Neuronal stem cell (in vitro differentiated cells): Measurements from ENCODE around the gene TNK1.
"Not testable (repeated sequence)": the region's sequence is repeated elsewhere in the genome, so short reads cannot be mapped to it uniquely, and the experiment has no call there.

Experiments used
- DNase-seq: peaks from one replicate; pipeline ENCODE4 v3.0.0-alpha.2; 2013; ENCODE audit warnings: low spot score
- H2AFZ ChIP-seq: one replicate; pipeline ENCODE4 v1.6.1; 2013; ENCODE audit warnings: mild to moderate bottlenecking, low read length, inconsistent platforms
- H2AK5ac ChIP-seq: 2 replicates; pipeline ENCODE4 v1.6.1; 2013; ENCODE audit warnings: low read depth, mild to moderate bottlenecking, inconsistent platforms, low read length, moderate library complexity, mixed read lengths
- H2BK120ac ChIP-seq: 2 replicates; pipeline ENCODE4 v1.6.1; 2013; ENCODE audit warnings: low read depth, mild to moderate bottlenecking, inconsistent platforms, low read length, moderate library complexity, mixed read lengths
- H2BK12ac ChIP-seq: one replicate; pipeline ENCODE4 v1.6.1; 2013; ENCODE audit warnings: low read length, inconsistent platforms
- H2BK15ac ChIP-seq: 2 replicates; pipeline ENCODE4 v1.6.1; 2013; ENCODE audit warnings: mild to moderate bottlenecking, low read length, inconsistent platforms, mixed read lengths
- H2BK5ac ChIP-seq: one replicate; pipeline ENCODE4 v1.6.1; 2013; ENCODE audit warnings: inconsistent platforms, mild to moderate bottlenecking, low read length, moderate library complexity
- H3K14ac ChIP-seq: one replicate; pipeline ENCODE4 v1.6.1; 2013; ENCODE audit warnings: low read length, inconsistent platforms
- H3K18ac ChIP-seq: 2 replicates; pipeline ENCODE4 v1.6.1; 2013; ENCODE audit warnings: low read length, inconsistent platforms
- H3K23ac ChIP-seq: 2 replicates; pipeline ENCODE4 v1.6.1; 2013; ENCODE audit warnings: low read depth, mild to moderate bottlenecking, mixed read lengths, low read length, inconsistent platforms; ENCODE audit not compliant: poor library complexity
- H3K27ac ChIP-seq: replicated peaks from 3 replicates; pipeline ENCODE4 v1.5.1; 2013; ENCODE audit warnings: low read length, inconsistent platforms
- H3K27me3 ChIP-seq, 3 experiments: 2 replicates each; pipeline ENCODE4 v1.6.1; 2013; ENCODE audit warnings: low read length in 3 of 3, mild to moderate bottlenecking in 2 of 3, inconsistent platforms in 1 of 3, low read depth in 1 of 3, mixed read lengths in 1 of 3, moderate library complexity in 1 of 3; ENCODE audit not compliant: control insufficient read depth in 3 of 3, insufficient read depth in 3 of 3
- H3K36me3 ChIP-seq, 2 donors: replicated peaks in 1 of 2; 2 replicates each; pipeline ENCODE4 v1.6.1; 2013; ENCODE audit warnings: low read length in 2 of 2; ENCODE audit not compliant: control insufficient read depth in 2 of 2, insufficient read depth in 2 of 2
- H3K4ac ChIP-seq: 2 replicates; pipeline ENCODE4 v1.6.1; 2013; ENCODE audit warnings: inconsistent platforms, mild to moderate bottlenecking, low read length, moderate library complexity
- H3K4me1 ChIP-seq, 2 donors: 1 replicate in 1 of 2; 2 replicates in 1 of 2; pipeline ENCODE4 v1.6.1; 2013; ENCODE audit warnings: low read length in 2 of 2, low read depth in 1 of 2; ENCODE audit not compliant: control insufficient read depth in 2 of 2, insufficient read depth in 1 of 2
- H3K4me2 ChIP-seq: one replicate; pipeline ENCODE4 v1.6.1; 2013; ENCODE audit warnings: mild to moderate bottlenecking, low read length, inconsistent platforms; ENCODE audit not compliant: insufficient read depth, poor library complexity, severe bottlenecking
- H3K4me3 ChIP-seq, 2 donors: 2 replicates each; pipeline ENCODE4 v1.5.1; 2013; ENCODE audit warnings: low read length in 2 of 2, mild to moderate bottlenecking in 2 of 2, inconsistent platforms in 1 of 2, moderate library complexity in 1 of 2
- H3K79me1 ChIP-seq: one replicate; pipeline ENCODE4 v1.6.1; 2013; ENCODE audit warnings: low read depth, mild to moderate bottlenecking, inconsistent platforms, low read length, moderate library complexity
- H3K9ac ChIP-seq: one replicate; pipeline ENCODE4 v1.6.1; 2013; ENCODE audit warnings: mild to moderate bottlenecking, low read depth, low read length, inconsistent platforms; ENCODE audit not compliant: poor library complexity
- H3K9me3 ChIP-seq, 2 donors: replicated peaks in 1 of 2; 2 replicates each; pipeline versions ENCODE3 to v1.6.1; 2013; ENCODE audit warnings: low read length in 2 of 2, mild to moderate bottlenecking in 2 of 2, inconsistent platforms in 1 of 2, low read depth in 1 of 2, mixed read lengths in 1 of 2, moderate library complexity in 1 of 2; ENCODE audit not compliant: control insufficient read depth in 2 of 2, insufficient read depth in 1 of 2
- H4K8ac ChIP-seq: one replicate; pipeline ENCODE4 v1.6.1; 2013; ENCODE audit warnings: low read depth, mild to moderate bottlenecking, inconsistent platforms, low read length, moderate library complexity
- H4K91ac ChIP-seq: one replicate; pipeline ENCODE4 v1.6.1; 2013; ENCODE audit warnings: low read length, low read depth, mild to moderate bottlenecking, inconsistent platforms; ENCODE audit not compliant: poor library complexity
- WGBS, 2 donors: extraction: QIAGEN DNeasy Blood & Tissue Kit; methylation state at CpG; one replicate each; pipeline ENCODE4 v1.1.7; 2013; ENCODE audit warnings: missing lambda C conversion rate in 2 of 2, mixed read lengths in 1 of 2; ENCODE audit not compliant: insufficient read length in 2 of 2, insufficient replicate concordance in 1 of 2; ENCODE audit errors: extremely low coverage in 2 of 2; 5-methylcytosine and 5-hydroxymethylcytosine counted together

Gene TNK1

DNA sequence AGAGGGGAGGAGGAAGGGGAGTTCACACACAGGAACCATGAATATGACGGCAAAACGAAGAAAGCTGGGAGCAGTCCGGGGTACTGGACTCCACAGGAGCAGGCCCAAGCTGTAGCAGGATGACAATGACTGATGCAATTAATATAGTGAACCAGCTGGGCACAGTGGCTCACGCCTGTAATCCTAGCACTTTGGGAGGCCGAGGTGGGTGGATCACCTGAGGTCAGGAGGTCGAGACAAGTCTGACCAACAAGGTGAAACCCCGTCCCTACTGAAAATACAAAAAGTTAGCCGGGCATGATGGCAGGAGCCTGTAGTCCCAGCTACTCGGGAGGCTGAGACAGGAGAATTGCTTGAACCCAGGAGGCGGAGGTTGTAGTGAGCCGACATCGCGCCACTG is 45.1 kb upstream of the TNK1 start:
- H2AK5ac ChIP-seq, H3K14ac ChIP-seq, H2BK15ac ChIP-seq, H3K4me2 ChIP-seq, H3K79me1 ChIP-seq, H3K4me3 ChIP-seq, H2BK5ac ChIP-seq, H3K4ac ChIP-seq, H3K9me3 ChIP-seq, H3K36me3 ChIP-seq, H3K9ac ChIP-seq, H3K18ac ChIP-seq, H2BK12ac ChIP-seq, DNase-seq, H3K27ac ChIP-seq, H4K8ac ChIP-seq, H3K23ac ChIP-seq, H3K27me3 ChIP-seq, H2BK120ac ChIP-seq: not testable (repeated sequence)
- WGBS, 2 donors = no CpG with 5 or more reads among the region's 13 CpGs
- Histone ChIP-seq H4K91ac (peak overlapping the region; percentile 72), H2AFZ (peak overlapping the region; percentile 6), H3K4me1 (peaks cover 6 to 15% of the 10 kb centered on the region in 2 donors)

- peak within 1 kb of the TSS; percentile 77 for H2AFZ ChIP-seq
- no peaks in the 10 kb centered on the region for H3K79me1 ChIP-seq
- no peak within 1 kb of the TSS for H2BK120ac ChIP-seq
- no peak within 1 kb of the TSS for H3K4me2 ChIP-seq
- H3K9ac ChIP-seq = no peak within 1 kb of the TSS
- DNase-seq = no peak
- no peaks in the 10 kb centered on the region for H3K36me3 ChIP-seq
- H3K23ac ChIP-seq = no peak within 1 kb of the TSS
- no CpG with 5 or more reads among the region's 17 CpGs for WGBS, 2 donors
- no peak within 1 kb of the TSS for H3K27ac ChIP-seq
- H2AK5ac ChIP-seq = no peak within 1 kb of the TSS
- peak within 1 kb of the TSS; percentile 72 for H4K91ac ChIP-seq
- H3K4me1 ChIP-seq = peaks cover 4 to 12% of the 10 kb centered on the region in 2 donors
- H3K14ac ChIP-seq = no peak within 1 kb of the TSS
- H4K8ac ChIP-seq = no peak within 1 kb of the TSS
- no peak within 1 kb of the TSS for H2BK5ac ChIP-seq
- no peak within 1 kb of the TSS for H2BK12ac ChIP-seq
- H3K9me3 ChIP-seq = no peaks in the 10 kb centered on the region
- H3K4me3 ChIP-seq = no peak within 1 kb of the TSS
- peak within 1 kb of the TSS; percentile 68 for H3K18ac ChIP-seq
- no peak within 1 kb of the TSS for H3K4ac ChIP-seq
- H3K27me3 ChIP-seq = no peaks in the 10 kb centered on the region
- peak within 1 kb of the TSS; percentile 19 for H2BK15ac ChIP-seq
These were observed 44.4 kb upstream of the TNK1 start, which contains the start of gene ACAP1 for GRCh38 chr17:7336240-7337175. TSS of gene ACAP1 (plus strand) at chr17:7336529. CDS start at chr17:7336735, 206 bp downstream.

GRCh38 chr17:7337600-7337999 is 43.3 kb upstream of the TNK1 start:
- not testable (repeated sequence) for H2AFZ ChIP-seq, H3K4me2 ChIP-seq, H3K9me3 ChIP-seq, H3K79me1 ChIP-seq, H2BK5ac ChIP-seq, H2AK5ac ChIP-seq, H2BK120ac ChIP-seq, H3K14ac ChIP-seq, H3K4ac ChIP-seq, H3K27me3 ChIP-seq, H3K18ac ChIP-seq, H2BK15ac ChIP-seq, DNase-seq, H3K23ac ChIP-seq, H4K8ac ChIP-seq, H4K91ac ChIP-seq, H3K27ac ChIP-seq, H3K4me3 ChIP-seq, H3K9ac ChIP-seq, H2BK12ac ChIP-seq, H3K36me3 ChIP-seq
- no CpG with 5 or more reads among the region's 7 CpGs for WGBS, 2 donors
- H3K4me1 ChIP-seq = peaks cover 4 to 12% of the 10 kb centered on the region in 2 donors

- Histone ChIP-seq H2AFZ (no peak overlapping the region), H2BK5ac (no peak overlapping the region), H3K36me3 (no peaks in the 10 kb centered on the region), H3K27ac (no peak overlapping the region), H3K18ac (no peak overlapping the region), H4K8ac (no peak overlapping the region), H3K27me3 (peaks cover 0 to 12% (median 0%) of the 10 kb centered on the region in 3 experiments), H4K91ac (no peak overlapping the region), H2BK120ac (no peak overlapping the region), H2BK15ac (no peak overlapping the region), H3K4ac (no peak overlapping the region), H2AK5ac (no peak overlapping the region), H3K9ac (no peak overlapping the region), H3K23ac (no peak overlapping the region), H3K4me3 (no peak overlapping the region), H3K79me1 (no peaks in the 10 kb centered on the region), H3K4me2 (no peak overlapping the region), H2BK12ac (no peak overlapping the region), H3K14ac (no peak overlapping the region), H3K4me1 (peaks cover 4 to 12% of the 10 kb centered on the region in 2 donors), H3K9me3 (no peaks in the 10 kb centered on the region)
- no peak for DNase-seq
- no CpG with 5 or more reads among the region's 2 CpGs for WGBS, 2 donors
These were observed 40.7 kb upstream of the TNK1 start for GRCh38 chr17:7340179-7340578.
